Nephron progenitor cell (in vitro differentiated cells): Measurements from ENCODE around the gene IRAK4.
"Not testable (repeated sequence)": the region's sequence is repeated elsewhere in the genome, so short reads cannot be mapped to it uniquely, and the experiment has no call there.

ENCODE experiments used
- DNase-seq: peaks from one replicate; pipeline ENCODE4 v3.0.0; 2021
- H3K27ac Mint-ChIP-seq: 2 replicates; pipeline ENCODE4 v1.8.0; 2021; ENCODE audit warnings: mild to moderate bottlenecking, moderate library complexity, mixed read lengths
- H3K27me3 Mint-ChIP-seq: 2 replicates; pipeline ENCODE4 v1.8.0; 2021; ENCODE audit warnings: mild to moderate bottlenecking, low read depth, mixed read lengths; ENCODE audit not compliant: poor library complexity
- H3K36me3 Mint-ChIP-seq: 2 replicates; pipeline ENCODE4 v1.8.0; 2021; ENCODE audit warnings: low read depth, mixed read lengths
- H3K4me1 Mint-ChIP-seq: 2 replicates; pipeline ENCODE4 v1.8.0; 2021; ENCODE audit warnings: mixed read lengths
- H3K4me3 Mint-ChIP-seq: 2 replicates; pipeline ENCODE4 v1.8.0; 2021; ENCODE audit warnings: mild to moderate bottlenecking, moderate library complexity, mixed read lengths
- H3K9me3 Mint-ChIP-seq: 2 replicates; pipeline ENCODE4 v1.8.0; 2021; ENCODE audit warnings: mild to moderate bottlenecking, moderate library complexity, mixed read lengths
- TF ChIP-seq, protein P1 (sequence below): fragments of 200-600 bp; sonication (generic); IDR thresholded peaks from 2 replicates; pipeline ENCODE4 v1.5.0; 2021; ENCODE audit warnings: antibody characterized with exemption

Gene IRAK4

DNA sequence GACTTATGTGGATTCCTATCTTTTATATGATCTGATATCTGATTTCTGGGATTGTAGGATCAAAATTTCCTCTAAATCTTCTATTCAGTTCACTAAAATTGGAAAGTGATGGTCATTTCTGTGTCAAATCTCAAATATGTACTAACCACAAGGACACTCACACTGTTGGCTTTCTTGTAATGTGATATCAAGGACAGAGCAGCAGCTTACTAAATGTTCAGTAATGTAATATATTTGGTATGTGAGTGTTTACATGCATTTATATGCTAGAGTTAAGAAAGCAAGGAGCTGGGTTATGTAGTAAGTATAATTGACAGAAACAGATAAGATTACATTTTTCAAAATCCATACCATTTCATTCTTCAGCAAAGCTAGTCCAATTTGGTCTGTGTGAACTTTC lies 16.6 kb upstream of the IRAK4 start:
- TF ChIP-seq, protein P1, sequence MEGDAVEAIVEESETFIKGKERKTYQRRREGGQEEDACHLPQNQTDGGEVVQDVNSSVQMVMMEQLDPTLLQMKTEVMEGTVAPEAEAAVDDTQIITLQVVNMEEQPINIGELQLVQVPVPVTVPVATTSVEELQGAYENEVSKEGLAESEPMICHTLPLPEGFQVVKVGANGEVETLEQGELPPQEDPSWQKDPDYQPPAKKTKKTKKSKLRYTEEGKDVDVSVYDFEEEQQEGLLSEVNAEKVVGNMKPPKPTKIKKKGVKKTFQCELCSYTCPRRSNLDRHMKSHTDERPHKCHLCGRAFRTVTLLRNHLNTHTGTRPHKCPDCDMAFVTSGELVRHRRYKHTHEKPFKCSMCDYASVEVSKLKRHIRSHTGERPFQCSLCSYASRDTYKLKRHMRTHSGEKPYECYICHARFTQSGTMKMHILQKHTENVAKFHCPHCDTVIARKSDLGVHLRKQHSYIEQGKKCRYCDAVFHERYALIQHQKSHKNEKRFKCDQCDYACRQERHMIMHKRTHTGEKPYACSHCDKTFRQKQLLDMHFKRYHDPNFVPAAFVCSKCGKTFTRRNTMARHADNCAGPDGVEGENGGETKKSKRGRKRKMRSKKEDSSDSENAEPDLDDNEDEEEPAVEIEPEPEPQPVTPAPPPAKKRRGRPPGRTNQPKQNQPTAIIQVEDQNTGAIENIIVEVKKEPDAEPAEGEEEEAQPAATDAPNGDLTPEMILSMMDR = no peak
- H3K4me1 Mint-ChIP-seq = no peaks in the 10 kb centered on the region
- peaks cover 8% of the 10 kb centered on the region for H3K9me3 Mint-ChIP-seq
- peaks cover 30% of the 10 kb centered on the region for H3K36me3 Mint-ChIP-seq
- no peak for DNase-seq
- H3K27ac Mint-ChIP-seq = no peak overlapping the region
- no peaks in the 10 kb centered on the region for H3K27me3 Mint-ChIP-seq
- H3K4me3 Mint-ChIP-seq = no peak overlapping the region

DNA sequence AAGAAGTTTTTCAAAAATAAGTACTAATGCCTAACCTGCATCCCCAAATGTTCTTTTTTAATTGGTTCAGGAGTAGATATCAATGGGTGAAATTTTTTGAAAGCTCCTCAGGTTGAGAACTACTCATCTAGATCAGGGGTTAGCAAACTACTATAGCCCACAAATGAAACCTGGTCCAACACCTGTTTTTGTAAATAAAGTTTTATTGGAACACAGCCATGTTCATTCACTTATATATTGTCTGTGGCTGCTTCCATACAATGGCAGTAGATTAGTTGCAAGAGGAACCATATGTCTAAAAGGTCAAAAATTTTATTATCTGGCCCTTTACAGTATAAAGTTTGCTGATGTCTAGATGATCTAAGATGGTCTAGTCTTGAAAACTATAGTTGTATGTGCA lies 13.9 kb upstream of the IRAK4 start:
- peaks cover 8% of the 10 kb centered on the region for H3K9me3 Mint-ChIP-seq
- H3K36me3 Mint-ChIP-seq = peaks cover 38% of the 10 kb centered on the region
- no peak overlapping the region for H3K27ac Mint-ChIP-seq
- DNase-seq = no peak
- H3K4me1 Mint-ChIP-seq = no peaks in the 10 kb centered on the region
- TF ChIP-seq, protein P1 = no peak
- H3K27me3 Mint-ChIP-seq = no peaks in the 10 kb centered on the region
- no peak overlapping the region for H3K4me3 Mint-ChIP-seq

GRCh38 chr12:43749016-43749415 lies 9.7 kb upstream of the IRAK4 start:
- Mint-ChIP-seq H3K9me3 (peaks cover 14% of the 10 kb centered on the region), H3K4me3 (no peak overlapping the region), H3K27ac (no peak overlapping the region), H3K27me3 (no peaks in the 10 kb centered on the region), H3K4me1 (no peaks in the 10 kb centered on the region), H3K36me3 (peaks cover 53% of the 10 kb centered on the region)
- TF ChIP-seq, protein P1 = no peak
- no peak for DNase-seq

DNA sequence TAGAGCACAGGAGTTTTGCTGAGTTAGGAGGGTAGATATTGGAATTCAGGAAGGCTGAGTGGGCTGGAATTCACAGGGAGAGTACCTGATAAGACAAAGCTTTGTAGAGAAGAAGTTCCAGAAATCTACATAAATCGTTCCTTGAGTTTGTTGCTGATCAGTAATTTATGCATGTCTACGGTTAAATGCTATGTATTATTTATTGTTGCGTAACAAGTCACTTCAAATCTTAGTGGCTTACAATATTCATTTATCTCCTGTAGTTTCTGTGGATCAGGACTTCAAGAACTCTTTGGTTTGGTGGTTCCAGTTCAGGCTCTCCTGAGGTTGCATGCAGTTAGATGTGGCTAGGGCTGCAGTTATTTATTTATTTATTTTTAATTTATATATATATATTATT lies 7.9 kb upstream of the IRAK4 start:
- H3K9me3 Mint-ChIP-seq = peaks cover 7% of the 10 kb centered on the region
- H3K27ac Mint-ChIP-seq = no peak overlapping the region
- TF ChIP-seq, protein P1 = no peak
- H3K4me3 Mint-ChIP-seq = no peak overlapping the region
- no peaks in the 10 kb centered on the region for H3K4me1 Mint-ChIP-seq
- DNase-seq = no peak
- H3K36me3 Mint-ChIP-seq = peaks cover 47% of the 10 kb centered on the region
- H3K27me3 Mint-ChIP-seq = no peaks in the 10 kb centered on the region

DNA sequence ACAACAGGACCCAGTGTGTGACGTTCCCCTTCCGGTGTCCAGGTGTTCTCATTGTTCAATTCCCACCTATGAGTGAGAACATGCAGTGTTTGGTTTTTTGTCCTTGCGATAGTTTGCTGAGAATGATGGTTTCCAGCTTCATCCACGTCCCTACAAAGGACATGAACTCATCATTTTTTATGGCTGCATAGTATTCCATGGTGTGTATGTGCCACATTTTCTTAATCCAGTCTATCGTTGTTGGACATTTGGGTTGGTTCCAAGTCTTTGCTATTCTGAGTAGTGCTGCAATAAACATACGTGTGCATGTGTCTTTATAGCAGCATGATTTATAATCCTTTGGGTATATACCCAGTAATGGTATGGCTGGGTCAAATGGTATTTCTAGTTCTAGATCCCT lies 7.4 kb upstream of the IRAK4 start:
- H3K4me1 Mint-ChIP-seq, H3K4me3 Mint-ChIP-seq, H3K9me3 Mint-ChIP-seq, H3K27ac Mint-ChIP-seq, DNase-seq, H3K27me3 Mint-ChIP-seq: not testable (repeated sequence)
- peaks cover 43% of the 10 kb centered on the region for H3K36me3 Mint-ChIP-seq

DNA sequence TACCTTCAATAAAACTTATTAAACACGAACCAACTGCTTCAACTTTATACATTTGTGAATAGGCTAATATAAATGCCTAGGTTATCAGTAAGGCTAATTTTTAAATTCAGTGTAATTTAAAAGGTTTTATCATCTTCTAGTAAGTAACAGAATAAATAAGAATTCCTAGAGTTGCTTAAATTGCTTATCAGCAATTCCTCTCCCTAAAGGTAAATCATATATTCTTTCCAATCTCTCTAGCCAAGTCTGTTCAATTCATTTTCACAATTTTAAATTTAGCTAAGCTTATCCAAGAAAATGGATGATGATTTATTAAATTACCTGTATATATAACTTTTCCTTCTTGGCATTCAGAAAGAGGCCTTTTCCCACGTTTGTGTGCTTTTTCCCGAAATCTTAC lies 4.7 kb upstream of the IRAK4 start:
- H3K4me1 Mint-ChIP-seq = peaks cover 7% of the 10 kb centered on the region
- no peaks in the 10 kb centered on the region for H3K27me3 Mint-ChIP-seq
- H3K9me3 Mint-ChIP-seq = peaks cover 12% of the 10 kb centered on the region
- DNase-seq = no peak
- H3K36me3 Mint-ChIP-seq = peaks cover 42% of the 10 kb centered on the region
- H3K27ac Mint-ChIP-seq = no peak overlapping the region
- TF ChIP-seq, protein P1 = no peak
- H3K4me3 Mint-ChIP-seq = no peak overlapping the region
